Type B pancreatic cell (in vitro differentiated cells): ENCODE data around the gene PDGFA. TPM values are rescaled to one million over a fixed set of nuclear protein-coding genes. Genes with fewer than 3 reads are reported as not detected.

Source experiments
- DNase-seq: peaks from one replicate; pipeline ENCODE4 v3.0.0; 2021; ENCODE audit warnings: mixed read lengths; ENCODE audit not compliant: unreplicated experiment; ENCODE audit errors: extremely low spot score
- H3K27ac Mint-ChIP-seq: 2 replicates; pipeline ENCODE4 v1.8.0; 2021; ENCODE audit warnings: mild to moderate bottlenecking, mixed read lengths
- H3K27me3 Mint-ChIP-seq: 2 replicates; pipeline ENCODE4 v1.8.0; 2021; ENCODE audit warnings: mixed read lengths
- H3K36me3 Mint-ChIP-seq: 2 replicates; pipeline ENCODE4 v1.8.0; 2021; ENCODE audit warnings: mixed read lengths
- H3K4me1 Mint-ChIP-seq: one replicate; pipeline ENCODE4 v1.8.0; 2021; ENCODE audit warnings: mixed read lengths; ENCODE audit not compliant: unreplicated experiment
- H3K4me3 Mint-ChIP-seq: 2 replicates; pipeline ENCODE4 v1.8.0; 2021; ENCODE audit warnings: mild to moderate bottlenecking, mixed read lengths
- H3K9me3 Mint-ChIP-seq: 2 replicates; pipeline ENCODE4 v1.8.0; 2021; ENCODE audit warnings: mixed read lengths
- total RNA-seq: library from RNA; stranded (reverse); gene quantifications from 2 replicates; pipeline ENCODE4 v1.2.1, GENCODE V29; 2021; ENCODE audit warnings: low replicate concordance
- TF ChIP-seq, protein P1 (sequence below): fragments of 200-600 bp; sonication (generic); conservative IDR thresholded peaks from 2 replicates; pipeline ENCODE4 v1.5.0; 2021; ENCODE audit warnings: antibody characterized with exemption, mild to moderate bottlenecking

Gene PDGFA
- total RNA-seq, 1 donor from 2014 or later: 28.1 TPM

DNA sequence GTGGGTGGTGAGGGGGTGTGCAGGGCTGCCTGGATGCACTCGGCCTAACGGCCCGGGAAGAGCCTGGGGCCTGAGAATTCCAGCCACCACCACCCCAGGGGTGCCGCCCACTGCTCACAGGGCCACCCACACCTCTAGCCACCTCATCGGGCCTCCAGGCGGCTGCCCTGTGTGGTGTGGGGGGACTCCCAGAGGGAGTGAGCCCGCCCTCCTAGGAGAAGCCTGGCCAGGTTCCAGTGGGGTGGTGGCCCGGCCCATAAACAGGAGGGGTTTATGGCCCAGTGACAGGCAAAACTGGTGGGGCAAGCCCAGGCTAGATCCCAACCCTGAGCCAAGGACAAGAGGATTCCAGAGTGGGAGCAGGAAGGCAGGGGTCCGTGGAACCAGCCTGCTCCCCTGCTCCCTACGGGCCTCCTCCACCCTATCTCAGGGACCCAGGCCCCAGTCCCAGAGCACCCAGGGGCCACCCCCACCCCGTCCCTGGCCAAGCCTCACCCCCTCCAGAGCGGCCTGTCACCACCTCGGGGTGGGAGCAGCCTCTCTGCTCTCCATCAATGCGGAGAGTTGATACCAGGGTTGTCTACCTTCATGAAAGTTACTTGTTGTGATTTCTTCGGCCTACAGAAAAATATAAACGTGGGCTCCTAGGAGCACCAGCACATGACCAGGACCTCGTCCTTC lies 20.2 kb upstream of the PDGFA start:
- no peak for DNase-seq
- peaks cover 4% of the 10 kb centered on the region for H3K27me3 Mint-ChIP-seq
- H3K27ac Mint-ChIP-seq: peak overlapping the region; percentile 72
- H3K4me3 Mint-ChIP-seq: no peak overlapping the region
- peaks cover 6% of the 10 kb centered on the region for H3K4me1 Mint-ChIP-seq
- no peaks in the 10 kb centered on the region for H3K9me3 Mint-ChIP-seq
- TF ChIP-seq, protein P1, sequence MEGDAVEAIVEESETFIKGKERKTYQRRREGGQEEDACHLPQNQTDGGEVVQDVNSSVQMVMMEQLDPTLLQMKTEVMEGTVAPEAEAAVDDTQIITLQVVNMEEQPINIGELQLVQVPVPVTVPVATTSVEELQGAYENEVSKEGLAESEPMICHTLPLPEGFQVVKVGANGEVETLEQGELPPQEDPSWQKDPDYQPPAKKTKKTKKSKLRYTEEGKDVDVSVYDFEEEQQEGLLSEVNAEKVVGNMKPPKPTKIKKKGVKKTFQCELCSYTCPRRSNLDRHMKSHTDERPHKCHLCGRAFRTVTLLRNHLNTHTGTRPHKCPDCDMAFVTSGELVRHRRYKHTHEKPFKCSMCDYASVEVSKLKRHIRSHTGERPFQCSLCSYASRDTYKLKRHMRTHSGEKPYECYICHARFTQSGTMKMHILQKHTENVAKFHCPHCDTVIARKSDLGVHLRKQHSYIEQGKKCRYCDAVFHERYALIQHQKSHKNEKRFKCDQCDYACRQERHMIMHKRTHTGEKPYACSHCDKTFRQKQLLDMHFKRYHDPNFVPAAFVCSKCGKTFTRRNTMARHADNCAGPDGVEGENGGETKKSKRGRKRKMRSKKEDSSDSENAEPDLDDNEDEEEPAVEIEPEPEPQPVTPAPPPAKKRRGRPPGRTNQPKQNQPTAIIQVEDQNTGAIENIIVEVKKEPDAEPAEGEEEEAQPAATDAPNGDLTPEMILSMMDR: no peak
- no peaks in the 10 kb centered on the region for H3K36me3 Mint-ChIP-seq

DNA sequence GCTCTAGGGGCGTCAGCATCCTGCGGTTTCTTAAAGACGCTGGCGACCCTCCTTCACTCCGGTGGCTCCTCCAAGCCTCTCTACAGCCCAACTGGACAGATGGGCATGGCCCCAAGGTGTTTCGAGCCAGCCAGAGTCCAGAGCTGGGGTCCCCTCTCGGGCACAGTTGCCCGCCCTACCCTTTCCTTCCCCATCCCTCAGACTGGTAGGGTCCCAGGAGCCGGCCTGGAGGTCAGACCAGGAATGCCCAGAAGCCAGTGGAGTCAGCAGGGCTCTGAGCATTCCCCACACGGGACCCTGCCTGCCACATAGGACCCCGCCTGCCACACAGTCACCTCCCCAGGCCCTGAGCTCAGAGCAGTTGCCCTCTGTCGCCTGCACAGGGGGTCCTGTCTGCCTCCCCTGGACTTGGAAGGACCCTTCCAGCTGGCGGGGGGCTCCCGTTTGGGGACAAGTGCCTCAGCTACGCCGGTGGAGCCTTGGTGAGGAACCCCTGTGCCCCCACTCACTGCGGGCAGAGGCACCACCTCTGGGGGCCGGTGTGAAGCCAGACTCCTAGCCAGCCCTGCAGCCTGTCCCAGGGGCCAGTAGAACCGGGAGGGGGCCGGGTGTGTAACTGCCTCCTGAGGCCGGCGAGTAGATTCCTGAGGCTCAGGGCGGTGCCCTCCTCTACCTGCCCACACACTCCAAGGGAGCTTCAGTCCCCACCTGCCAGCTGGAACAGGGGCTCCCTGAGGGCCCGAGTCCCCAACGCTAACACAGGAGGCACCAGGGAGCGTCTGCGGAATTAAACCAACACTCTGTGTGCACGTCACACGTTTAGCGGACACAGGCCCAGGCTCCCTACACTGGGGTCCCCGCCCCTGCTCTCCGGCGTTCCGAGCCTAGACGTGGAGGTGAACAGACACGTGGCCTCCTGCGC lies 19.4 kb upstream of the PDGFA start:
- Mint-ChIP-seq H3K9me3 (no peaks in the 10 kb centered on the region), H3K4me1 (peaks cover 6% of the 10 kb centered on the region), H3K27ac (peak overlapping the region; percentile 71), H3K27me3 (peaks cover 7% of the 10 kb centered on the region), H3K4me3 (no peak overlapping the region), H3K36me3 (no peaks in the 10 kb centered on the region)
- DNase-seq: no peak
- TF ChIP-seq, protein P1: no peak

DNA sequence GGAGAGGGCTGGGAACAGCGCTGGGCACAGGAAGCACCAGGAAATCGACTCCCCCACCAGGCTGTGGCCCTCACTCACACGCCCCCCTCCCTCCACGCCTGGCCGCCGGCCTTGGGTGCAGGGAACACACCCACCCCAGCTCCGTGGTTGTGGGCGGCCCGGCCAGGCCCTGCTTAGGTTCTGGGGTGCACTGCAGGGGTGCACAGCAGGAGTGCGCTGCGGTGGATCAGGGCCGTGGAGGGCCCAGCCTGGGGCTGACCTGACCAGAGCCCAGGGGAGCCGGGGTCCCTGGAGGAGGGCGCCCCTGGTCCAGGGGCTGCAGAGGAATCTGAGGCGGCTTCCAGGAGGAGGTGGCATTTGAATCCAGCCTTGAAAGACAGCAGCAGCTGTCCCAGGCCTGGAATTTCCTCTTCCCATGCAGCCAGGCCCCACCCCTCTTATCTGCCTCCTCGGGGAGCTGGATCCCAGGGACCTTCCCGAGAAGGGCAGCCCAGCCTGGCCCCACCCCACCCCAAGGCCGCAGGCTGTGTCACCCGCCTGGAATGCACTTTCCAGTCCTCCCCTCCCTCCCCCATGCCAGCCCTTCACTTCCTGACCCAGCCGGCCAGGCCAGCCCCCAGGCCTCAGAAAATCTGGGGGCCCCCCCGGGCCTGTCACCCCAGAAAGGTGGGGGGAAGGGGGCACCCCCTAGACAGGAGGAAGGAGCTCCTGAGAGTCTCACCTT lies 18.4 kb upstream of the PDGFA start:
- no peak for DNase-seq
- H3K9me3 Mint-ChIP-seq: no peaks in the 10 kb centered on the region
- H3K27me3 Mint-ChIP-seq: peaks cover 10% of the 10 kb centered on the region
- H3K27ac Mint-ChIP-seq: no peak overlapping the region
- no peak overlapping the region for H3K4me3 Mint-ChIP-seq
- TF ChIP-seq, protein P1: no peak
- H3K36me3 Mint-ChIP-seq: no peaks in the 10 kb centered on the region
- H3K4me1 Mint-ChIP-seq: peaks cover 6% of the 10 kb centered on the region

DNA sequence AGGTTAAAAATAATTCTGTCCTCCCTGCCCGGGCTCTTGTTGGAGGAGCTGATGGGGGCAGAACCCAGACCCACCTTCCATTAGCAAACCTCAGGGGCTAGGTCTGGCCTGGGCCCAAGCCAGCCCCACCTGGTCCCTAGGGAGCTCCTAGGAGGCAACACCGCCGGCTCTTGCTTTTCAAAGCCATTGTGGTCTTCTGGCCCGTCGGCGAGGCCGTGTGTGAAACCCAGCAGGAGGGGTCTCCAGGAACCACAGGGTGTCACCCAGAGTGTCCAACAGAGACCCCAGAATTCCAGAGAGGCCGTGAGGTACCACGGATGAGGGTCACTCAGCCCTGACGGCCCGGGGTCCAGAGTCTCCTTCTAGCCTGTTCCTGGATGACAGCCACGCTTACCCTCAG lies 16.6 kb upstream of the PDGFA start:
- Mint-ChIP-seq H3K9me3 (no peaks in the 10 kb centered on the region), H3K36me3 (no peaks in the 10 kb centered on the region), H3K4me3 (no peak overlapping the region), H3K4me1 (no peaks in the 10 kb centered on the region), H3K27me3 (peaks cover 14% of the 10 kb centered on the region), H3K27ac (no peak overlapping the region)
- TF ChIP-seq, protein P1: no peak
- DNase-seq: no peak

DNA sequence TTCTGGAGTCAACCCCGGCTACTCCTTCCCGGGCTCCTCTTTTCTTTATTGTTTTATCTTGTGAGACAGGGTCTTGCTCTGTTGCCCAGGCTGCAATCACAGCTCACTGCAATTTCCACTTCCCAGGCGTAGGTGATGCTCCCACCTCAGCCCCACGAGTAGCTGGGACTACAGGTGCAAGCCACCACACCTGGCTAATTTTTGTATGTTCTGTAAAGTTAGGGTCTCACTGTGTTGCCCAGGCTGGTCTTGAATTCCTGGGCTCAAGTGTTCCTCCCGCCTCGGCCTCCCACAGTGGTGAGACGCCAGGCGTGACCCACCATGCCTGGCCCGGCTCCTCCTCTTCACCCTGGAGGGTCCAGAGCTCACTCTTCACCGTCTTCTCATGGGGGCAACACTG lies 15.3 kb upstream of the PDGFA start:
- no peak overlapping the region for H3K27ac Mint-ChIP-seq
- no peak for DNase-seq
- no peaks in the 10 kb centered on the region for H3K4me1 Mint-ChIP-seq
- H3K4me3 Mint-ChIP-seq: no peak overlapping the region
- H3K36me3 Mint-ChIP-seq: no peaks in the 10 kb centered on the region
- peaks cover 19% of the 10 kb centered on the region for H3K27me3 Mint-ChIP-seq
- TF ChIP-seq, protein P1: no peak
- no peaks in the 10 kb centered on the region for H3K9me3 Mint-ChIP-seq
